HG03469 (cell line): Measurements from ENCODE around the gene ITPRIP.

Experiments used
- ATAC-seq: cut with Tn5 transposase; IDR thresholded peaks from one replicate; pipeline ENCODE4 v1.9.1; 2021; ENCODE audit warnings: mild to moderate bottlenecking, moderate library complexity, moderate number of reproducible peaks; ENCODE audit not compliant: unreplicated experiment

The ITPRIP gene

DNA sequence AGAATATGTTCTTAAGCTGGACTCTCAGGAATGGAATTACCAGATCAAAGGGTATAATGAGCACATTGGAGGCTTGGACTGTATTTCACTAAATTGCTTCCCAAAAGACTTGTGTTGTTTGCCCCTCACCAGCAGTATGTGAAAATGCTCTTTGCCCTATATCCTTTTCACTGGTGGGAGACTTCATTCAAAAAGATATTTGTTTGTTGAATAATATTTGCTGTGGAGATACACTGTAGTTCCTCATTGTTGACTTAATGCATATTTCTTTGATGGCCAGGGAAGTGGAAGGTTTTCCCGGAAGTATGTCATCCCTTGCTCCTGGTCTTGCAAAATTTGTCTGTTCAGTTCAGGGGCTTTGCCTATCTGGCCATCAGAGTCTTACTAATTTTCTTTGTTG lies 49.9 kb downstream of the ITPRIP start:
- no peak for ATAC-seq

DNA sequence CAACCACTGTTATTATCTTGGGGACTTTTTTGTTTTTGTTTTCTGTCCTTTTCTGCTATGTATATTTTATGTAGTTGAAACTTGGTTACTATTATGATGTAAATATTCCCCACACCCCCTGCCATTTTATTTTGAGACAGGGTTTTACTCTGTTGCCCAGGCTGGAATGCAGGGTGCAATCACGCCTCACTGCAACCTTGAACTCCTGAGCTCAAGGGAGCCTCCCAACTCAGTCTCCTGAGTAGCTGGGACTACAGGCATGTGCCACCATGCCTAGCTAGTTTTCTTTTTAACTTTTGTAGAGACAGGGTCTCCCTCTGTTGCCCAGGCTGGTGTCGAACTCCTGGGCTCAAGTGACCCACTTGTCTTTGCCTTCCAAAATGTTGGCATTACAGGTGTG lies 51.3 kb downstream of the ITPRIP start:
- ATAC-seq = no peak

- ATAC-seq = no peak
Observed at GRCh38 chr10:104284846-104285245, 53.4 kb downstream of the ITPRIP start.

- no peak for ATAC-seq
Observed at GRCh38 chr10:104281694-104282093, 56.6 kb downstream of the ITPRIP start.

DNA sequence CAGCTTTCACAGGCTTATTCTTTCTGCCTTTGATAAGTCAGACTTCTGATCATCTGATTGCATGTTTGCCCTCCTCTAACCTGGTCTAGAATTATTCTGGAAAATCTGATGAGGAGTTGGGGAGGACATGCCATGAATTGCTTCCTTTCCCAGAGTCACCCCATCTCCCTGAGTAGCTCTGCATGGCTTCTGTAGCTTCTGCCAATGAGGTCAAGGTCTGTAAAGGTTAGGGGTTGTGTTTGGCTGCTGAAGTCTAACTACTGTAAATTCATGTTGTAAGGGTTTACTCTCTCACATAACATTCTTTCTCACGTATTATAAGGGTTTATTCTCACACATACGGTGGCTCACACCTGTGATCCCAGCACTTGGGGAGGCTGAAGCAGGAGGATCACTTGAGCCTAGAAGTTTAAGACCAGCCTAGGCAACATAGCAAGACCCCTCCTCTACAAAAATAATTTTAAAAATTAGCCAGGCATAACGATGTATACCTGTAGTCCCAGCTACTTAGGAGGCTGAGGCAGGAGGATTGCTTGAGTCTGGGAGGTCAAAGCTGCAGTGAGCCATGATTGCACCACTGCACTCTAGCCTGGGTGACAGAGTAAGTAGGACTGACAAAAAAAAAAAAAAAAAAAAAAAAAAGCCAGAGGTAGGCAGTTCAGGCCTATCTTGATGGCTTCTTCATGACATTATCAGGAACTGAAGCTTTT lies 58.6 kb downstream of the ITPRIP start:
- ATAC-seq = no peak

DNA sequence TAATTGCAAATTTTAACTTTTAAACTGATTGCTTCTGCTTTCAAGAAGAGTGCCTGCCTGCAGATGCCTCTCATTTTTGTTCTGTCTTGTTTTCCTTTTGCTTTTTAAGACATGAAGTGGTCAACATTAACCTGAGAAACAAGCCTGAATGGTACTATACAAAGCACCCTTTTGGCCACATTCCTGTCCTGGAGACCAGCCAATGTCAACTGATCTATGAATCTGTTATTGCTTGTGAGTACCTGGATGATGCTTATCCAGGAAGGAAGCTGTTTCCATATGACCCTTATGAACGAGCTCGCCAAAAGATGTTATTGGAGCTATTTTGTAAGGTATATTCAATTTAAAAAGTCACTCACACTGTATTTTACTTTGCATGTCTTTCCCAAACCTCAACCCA lies 60.5 kb downstream of the ITPRIP start:
- ATAC-seq = no peak

DNA sequence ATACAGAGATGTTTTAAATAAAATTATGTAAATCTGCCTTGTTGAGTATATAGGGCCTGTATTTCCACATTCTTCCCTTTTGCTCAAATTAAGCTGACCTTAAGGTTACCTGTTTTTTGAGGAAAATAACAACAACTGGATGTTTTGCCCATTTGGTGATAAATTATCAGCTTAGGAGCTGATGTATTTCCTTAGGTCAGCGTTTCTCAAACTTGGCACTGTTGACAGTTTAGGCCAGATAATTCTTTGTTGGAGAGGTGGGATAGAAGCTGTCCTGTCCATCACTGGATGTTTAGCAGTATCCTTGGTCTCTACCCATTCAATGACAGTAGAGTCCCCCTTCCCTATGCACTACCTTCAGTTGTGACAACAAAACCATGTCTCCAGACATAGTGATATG lies 62.1 kb downstream of the ITPRIP start:
- ATAC-seq = no peak

GRCh38 chr10:104274762-104275721 lies 63.2 kb downstream of the ITPRIP start:
- no peak for ATAC-seq

DNA sequence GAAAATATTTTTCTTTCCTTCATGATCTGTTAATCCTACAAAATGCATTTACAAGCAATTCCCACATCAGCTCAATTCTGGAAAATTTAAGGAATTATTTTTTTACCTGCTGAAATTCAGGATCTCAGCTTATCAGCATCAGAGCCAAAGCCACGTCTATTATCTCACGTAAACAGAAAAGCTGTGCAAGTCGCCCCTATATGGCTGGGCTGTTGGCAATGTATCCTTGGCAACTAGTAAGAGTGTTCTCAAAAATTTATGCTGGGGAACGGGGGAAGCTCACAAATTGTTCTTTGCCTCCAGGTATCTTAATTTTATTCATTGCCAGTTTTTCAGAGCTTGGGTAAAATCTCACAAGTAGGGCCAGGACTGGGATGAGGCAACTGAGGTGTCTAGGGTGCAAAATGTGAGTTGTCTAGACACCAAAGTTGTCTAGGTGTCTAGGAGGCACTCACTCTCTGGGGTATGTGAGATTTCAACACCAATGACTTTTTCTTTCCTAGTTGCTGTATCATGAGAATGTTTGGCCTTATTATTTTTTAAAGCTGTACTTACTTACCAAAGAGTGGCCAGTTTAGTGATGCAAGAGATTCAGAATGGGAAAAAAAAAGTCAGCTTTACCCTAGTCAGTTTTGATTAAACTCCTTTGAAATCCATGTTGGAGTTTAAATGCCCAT lies 64.2 kb downstream of the ITPRIP start:
- no peak for ATAC-seq

DNA sequence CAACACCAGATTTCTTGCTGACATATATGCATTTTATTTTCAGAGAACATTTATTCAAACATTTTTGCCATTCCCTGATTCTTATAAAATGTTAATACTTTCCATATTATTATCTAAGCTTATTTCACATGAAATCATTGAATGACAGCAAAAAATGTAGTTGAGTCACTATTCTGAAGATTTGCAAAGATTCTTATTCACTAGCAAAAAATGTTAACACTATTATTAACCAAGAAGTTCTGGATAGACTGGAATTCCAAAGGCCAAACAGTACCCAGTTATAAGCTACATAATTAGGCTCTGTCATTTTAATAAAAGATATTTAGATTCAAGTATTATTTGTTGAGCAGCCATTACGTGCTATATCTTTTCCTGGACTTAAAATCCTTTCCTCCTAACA lies 65.0 kb downstream of the ITPRIP start:
- ATAC-seq = no peak

DNA sequence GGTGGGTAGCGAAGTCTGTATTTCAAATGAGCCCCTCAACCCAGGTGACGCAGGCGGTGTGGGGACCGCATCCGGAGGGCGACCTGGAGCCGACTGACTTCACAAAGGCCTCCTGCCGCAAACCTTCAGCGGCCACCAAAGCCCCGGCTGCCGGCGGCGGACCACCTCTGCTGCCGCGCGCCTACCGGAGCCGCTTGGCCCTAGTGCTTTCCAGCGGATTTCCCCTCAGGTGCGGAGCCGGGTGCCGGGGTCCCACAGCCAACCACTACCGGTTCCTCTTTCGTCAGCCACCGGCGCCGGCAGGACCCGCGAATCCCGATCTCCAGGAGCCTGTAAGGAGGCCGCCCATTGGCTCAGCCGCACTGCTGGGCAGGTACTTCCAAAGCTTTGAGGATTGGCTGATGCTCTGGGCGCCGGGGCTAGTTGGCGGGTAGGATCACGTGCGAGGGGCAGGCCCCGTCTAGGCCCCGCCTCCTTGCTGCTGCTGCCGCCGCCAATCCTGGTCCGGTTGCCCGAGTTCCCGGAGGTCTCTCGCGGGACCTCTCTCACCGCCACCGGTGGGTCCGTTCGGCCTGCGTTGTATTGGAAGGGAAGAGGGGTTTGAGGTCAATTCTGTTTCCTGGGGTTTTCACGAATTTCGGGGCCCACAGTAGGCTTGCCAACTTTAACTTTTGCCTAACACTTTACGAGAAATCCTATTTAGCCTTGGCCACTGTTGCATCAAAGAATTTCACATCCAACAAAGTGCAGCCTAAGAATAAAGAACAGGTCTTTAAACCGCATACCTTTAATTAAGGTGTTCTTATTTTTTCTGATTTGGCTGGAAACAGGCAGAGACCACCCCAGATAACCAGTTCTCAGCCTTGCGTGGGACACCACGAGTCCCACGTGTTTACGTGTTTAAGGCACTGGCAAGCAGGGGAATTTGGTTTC lies 69.3 kb downstream of the ITPRIP start, which contains the start of gene GSTO2:
Gene GSTO2 (plus strand): TSS at position 472 of the 933 bp plus-strand sequence. CDS start 5,732 bp downstream, outside the sequence.
- ATAC-seq = peak; percentile 99

GRCh38 chr10:104268405-104268712 lies 69.9 kb downstream of the ITPRIP start:
- no peak for ATAC-seq

GRCh38 chr10:104267721-104268404 lies 70.4 kb downstream of the ITPRIP start:
- no peak for ATAC-seq

- no peak for ATAC-seq
Observed at GRCh38 chr10:104264783-104265182, 73.5 kb downstream of the ITPRIP start.

GRCh38 chr10:104262055-104262454 lies 76.2 kb downstream of the ITPRIP start:
- no peak for ATAC-seq

DNA sequence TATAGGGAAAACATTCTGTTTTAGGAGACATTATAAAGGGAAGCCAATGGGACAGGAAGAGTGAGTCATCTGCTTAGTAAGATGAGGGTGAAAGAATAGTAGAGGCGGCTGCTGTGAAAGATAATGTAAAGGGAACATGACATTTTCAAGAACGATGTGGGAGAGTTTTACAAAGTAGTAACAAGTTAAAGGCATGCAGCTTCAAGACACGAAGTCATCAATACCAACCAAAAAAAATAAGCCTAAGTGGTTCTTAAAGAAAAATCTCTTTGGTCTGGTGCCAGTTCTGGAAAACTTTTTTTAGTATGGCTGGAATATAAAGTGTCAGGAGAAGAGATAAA lies 77.5 kb downstream of the ITPRIP start:
- ATAC-seq = no peak

DNA sequence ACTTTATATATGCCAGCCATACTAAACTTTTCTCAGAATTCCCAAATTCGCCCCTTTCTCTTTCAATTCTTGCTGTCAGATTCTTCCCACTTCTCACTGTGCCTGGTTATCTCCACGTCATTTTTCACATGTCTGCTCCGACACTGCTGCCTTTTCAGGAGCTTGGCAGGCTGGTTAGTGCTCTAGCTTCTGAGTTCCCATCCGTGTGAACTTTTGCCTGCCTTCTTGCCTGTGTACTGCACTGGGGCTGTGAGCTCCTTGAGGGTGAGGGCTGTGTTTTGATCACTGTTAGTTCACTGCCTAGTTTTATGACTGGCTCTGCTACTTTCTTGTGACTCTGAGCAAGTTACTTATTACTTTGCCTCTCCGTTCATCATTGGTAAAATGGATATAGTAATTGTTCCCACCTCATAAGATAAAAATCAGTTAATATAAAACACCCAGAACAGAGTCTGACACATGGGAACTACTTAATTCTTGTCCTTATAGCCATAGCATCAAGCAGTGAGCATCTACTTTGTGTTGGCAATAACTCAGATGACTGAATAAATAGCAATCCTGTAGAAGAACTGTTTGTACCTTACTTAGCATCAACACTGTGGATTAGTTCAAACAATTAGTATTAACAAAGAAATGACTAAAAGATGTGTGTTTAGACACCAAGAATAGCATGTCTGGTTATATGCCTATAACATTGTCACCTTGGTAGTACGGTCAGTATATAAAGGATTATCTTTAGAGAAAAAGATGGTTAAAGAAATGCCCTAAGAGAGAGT lies 78.1 kb downstream of the ITPRIP start:
- ATAC-seq = no peak
